T-cell (primary cell): ENCODE results near the gene HOXC10. TPM values are rescaled to one million over a fixed set of nuclear protein-coding genes. Genes with fewer than 3 reads are reported as not detected.

Source experiments
- ATAC-seq, 4 experiments: fragments of 200-7000 bp in 3 of 4; fragments of 150-1000 bp in 1 of 4; cut with Tn5 transposase; replicated peaks in 1 of 4; 1 replicate in 3 of 4; 2 replicates in 1 of 4; pipeline ENCODE4 v1.10.0; 2021; ENCODE audit warnings: moderate library complexity in 3 of 4, mild to moderate bottlenecking in 2 of 4, moderate number of reproducible peaks in 1 of 4
- CTCF ChIA-PET, 2 donors: fragments of 300-600 bp; sonication (Branson Sonifier 250); formaldehyde crosslinking; loops; one replicate each; lab custom pipeline; 2022; ENCODE audit warnings: antibody characterized with exemption in 2 of 2; lab: Charles Lee
- POLR2A ChIA-PET, 2 donors: fragments of 300-600 bp; sonication (Branson Sonifier 250); formaldehyde crosslinking; loops; one replicate each; lab custom pipeline; 2022; ENCODE audit warnings: antibody characterized with exemption in 2 of 2; lab: Charles Lee
- DNase-seq, 35 experiments: peaks; one replicate each; pipeline versions ENCODE4 v3.0.0 to v3.0.0-alpha.2; 2013 to 2023
- H3K27ac ChIP-seq: one replicate; pipeline ENCODE4 v1.5.1; 2013; ENCODE audit warnings: low read length
- H3K27me3 ChIP-seq, 2 experiments: replicated peaks in 1 of 2; 1 replicate in 1 of 2; 2 replicates in 1 of 2; pipeline versions ENCODE4 v1.6.1 to v1.7.0; 2013; ENCODE audit warnings: low read length in 1 of 2, mixed read lengths in 1 of 2; ENCODE audit not compliant: control insufficient read depth in 2 of 2, insufficient read depth in 2 of 2; ENCODE audit errors: extremely low read depth in 1 of 2
- H3K36me3 ChIP-seq, 2 donors: 1 replicate in 1 of 2; 2 replicates in 1 of 2; pipeline versions ENCODE4 v1.6.1 to v1.7.0; 2013; ENCODE audit warnings: low read length in 1 of 2; ENCODE audit not compliant: control insufficient read depth in 2 of 2, insufficient read depth in 1 of 2; ENCODE audit errors: extremely low read depth in 1 of 2
- H3K4me1 ChIP-seq, 2 experiments: 1 replicate in 1 of 2; 2 replicates in 1 of 2; pipeline versions ENCODE4 v1.6.1 to v1.7.0; 2013; ENCODE audit warnings: low read length in 2 of 2, mixed read lengths in 1 of 2; ENCODE audit not compliant: insufficient read depth in 2 of 2, control insufficient read depth in 1 of 2; ENCODE audit errors: extremely low read depth in 1 of 2
- H3K4me3 ChIP-seq, 2 donors: 1 replicate in 1 of 2; 2 replicates in 1 of 2; pipeline versions ENCODE4 v1.5.1 to v1.7.0; 2013; ENCODE audit warnings: mild to moderate bottlenecking in 2 of 2, low read length in 1 of 2, moderate library complexity in 1 of 2; ENCODE audit not compliant: control insufficient read depth in 1 of 2; ENCODE audit errors: extremely low read depth in 1 of 2
- H3K9me3 ChIP-seq: 2 replicates; pipeline ENCODE4 v1.7.0; 2013
- H3K27ac Mint-ChIP-seq, 2 donors: one replicate each; pipeline ENCODE4 v1.8.0; 2020 to 2021; ENCODE audit warnings: mild to moderate bottlenecking in 2 of 2, mixed read lengths in 2 of 2
- H3K27me3 Mint-ChIP-seq, 2 donors: one replicate each; pipeline ENCODE4 v1.8.0; 2021 to 2022; ENCODE audit warnings: mixed read lengths in 2 of 2
- H3K36me3 Mint-ChIP-seq: one replicate; pipeline ENCODE4 v1.8.0; 2021; ENCODE audit warnings: mixed read lengths
- H3K4me1 Mint-ChIP-seq, 3 donors: one replicate each; pipeline ENCODE4 v1.8.0; 2020 to 2022; ENCODE audit warnings: mixed read lengths in 3 of 3, mild to moderate bottlenecking in 1 of 3
- H3K4me3 Mint-ChIP-seq, 3 donors: one replicate each; pipeline ENCODE4 v1.8.0; 2020 to 2022; ENCODE audit warnings: mild to moderate bottlenecking in 3 of 3, mixed read lengths in 3 of 3, moderate library complexity in 3 of 3
- H3K9me3 Mint-ChIP-seq, 3 donors: one replicate each; pipeline ENCODE4 v1.8.0; 2020 to 2022; ENCODE audit warnings: mixed read lengths in 3 of 3
- WGBS: methylation state at CpG from one replicate; pipeline ENCODE4 v1.1.5; 2013; ENCODE audit warnings: missing lambda C conversion rate; ENCODE audit not compliant: insufficient coverage; 5-methylcytosine and 5-hydroxymethylcytosine counted together
- total RNA-seq, 35 experiments: library from RNA in 6 of 35; stranded (reverse) in 6 of 35; fragments of 120-200 nt in 1 of 35; gene quantifications; one replicate each; pipeline versions ENCODE4 v1.2.1 to v1.2.4 and lab custom pipeline; 2013 to 2026

Gene HOXC10
- total RNA-seq, 5 donors from 2014 or later (not counting 1 experiment from before 2014, with no cell fraction given), result 0.30 TPM; not detected in 4

GRCh38 chr12:54017027-54017788 is 32.3 kb downstream of the HOXC10 start:
- Mint-ChIP-seq H3K9me3 (no peaks in the 10 kb centered on the region), H3K4me1 (peaks cover 20 to 32% (median 27%) of the 10 kb centered on the region in 3 donors), H3K27ac (no peak overlapping the region), H3K27me3 (peaks cover 55 to 86% of the 10 kb centered on the region in 2 donors), H3K36me3 (no peaks in the 10 kb centered on the region), H3K4me3 (peak overlapping the region; percentile 75 to 79 (median 79))
- Histone ChIP-seq H3K4me3 (peak overlapping the region; percentile 42 to 60), H3K4me1 (peaks cover 5 to 43% of the 10 kb centered on the region in 2 experiments), H3K36me3 (no peaks in the 10 kb centered on the region), H3K27ac (no peak overlapping the region), H3K9me3 (no peaks in the 10 kb centered on the region), H3K27me3 (peaks cover 14 to 93% of the 10 kb centered on the region in 2 experiments)
- ATAC-seq (peak; percentile 25 to 46 (median 39)), DNase-seq (no peak)
- ChIA-PET CTCF (interaction anchor here (0.6 to 2.3 kb wide), 12 partner anchors 9 to 271 kb away, joined by 3 to 11 read pairs (median 4); partner anchors contain the start of gene SMUG1 (in 1 of the 2)), POLR2A (interaction anchor here in 1 of 2 donors (0.7 kb wide), 1 partner anchor 1102 kb away, joined by 3 read pairs; no protein-coding TSS in a partner anchor)
- 5% methylated on average over 21 of the region's 24 CpGs for WGBS

GRCh38 chr12:54017878-54018467 is 33.0 kb downstream of the HOXC10 start:
- ATAC-seq (peak; percentile 82 to 85 (median 84)), DNase-seq (peak; percentile 41 to 85 (median 68))
- Mint-ChIP-seq H3K27ac (no peak overlapping the region), H3K4me1 (peaks cover 20 to 32% (median 27%) of the 10 kb centered on the region in 3 donors), H3K9me3 (no peaks in the 10 kb centered on the region), H3K4me3 (peak overlapping the region; percentile 75 to 79 (median 79)), H3K36me3 (no peaks in the 10 kb centered on the region), H3K27me3 (peaks cover 55 to 86% of the 10 kb centered on the region in 2 donors)
- Histone ChIP-seq H3K9me3 (no peaks in the 10 kb centered on the region), H3K27me3 (peaks cover 17 to 93% of the 10 kb centered on the region in 2 experiments), H3K4me1 (peaks cover 5 to 43% of the 10 kb centered on the region in 2 experiments), H3K36me3 (no peaks in the 10 kb centered on the region), H3K27ac (peak overlapping the region; percentile 53), H3K4me3 (peak overlapping the region; percentile 42 to 60)
- ChIA-PET POLR2A (no interaction called here), CTCF (interaction anchor here (0.6 to 2.3 kb wide), 13 partner anchors 9 to 272 kb away, joined by 3 to 11 read pairs (median 4); partner anchors contain the start of gene SMUG1 (in 1 of the 2))
- 5% methylated on average over 12 of the region's 34 CpGs for WGBS

GRCh38 chr12:54018468-54018984 is 33.6 kb downstream of the HOXC10 start:
- ATAC-seq, result no peak
- Mint-ChIP-seq H3K27ac (no peak overlapping the region), H3K4me3 (peak overlapping the region in 1 of 3 donors; percentile 79), H3K27me3 (peaks cover 56 to 86% of the 10 kb centered on the region in 2 donors), H3K9me3 (no peaks in the 10 kb centered on the region), H3K4me1 (peaks cover 20 to 32% (median 27%) of the 10 kb centered on the region in 3 donors), H3K36me3 (no peaks in the 10 kb centered on the region)
- CTCF ChIA-PET, result interaction anchor here in 1 of 2 donors (1.0 kb wide), 1 partner anchor 183 kb away, joined by 4 read pairs; no protein-coding TSS in a partner anchor
- no peaks in the 10 kb centered on the region for H3K9me3 ChIP-seq
- WGBS, result 61% methylated on average over 17 of the region's 29 CpGs
- peak overlapping the region; percentile 53 for H3K27ac ChIP-seq
- H3K4me1 ChIP-seq, result peaks cover 5 to 43% of the 10 kb centered on the region in 2 experiments
- POLR2A ChIA-PET, result no interaction called here
- H3K4me3 ChIP-seq, result peak overlapping the region; percentile 42 to 60
- H3K27me3 ChIP-seq, result peaks cover 17 to 91% of the 10 kb centered on the region in 2 experiments
- no peak for DNase-seq
- no peaks in the 10 kb centered on the region for H3K36me3 ChIP-seq

DNA sequence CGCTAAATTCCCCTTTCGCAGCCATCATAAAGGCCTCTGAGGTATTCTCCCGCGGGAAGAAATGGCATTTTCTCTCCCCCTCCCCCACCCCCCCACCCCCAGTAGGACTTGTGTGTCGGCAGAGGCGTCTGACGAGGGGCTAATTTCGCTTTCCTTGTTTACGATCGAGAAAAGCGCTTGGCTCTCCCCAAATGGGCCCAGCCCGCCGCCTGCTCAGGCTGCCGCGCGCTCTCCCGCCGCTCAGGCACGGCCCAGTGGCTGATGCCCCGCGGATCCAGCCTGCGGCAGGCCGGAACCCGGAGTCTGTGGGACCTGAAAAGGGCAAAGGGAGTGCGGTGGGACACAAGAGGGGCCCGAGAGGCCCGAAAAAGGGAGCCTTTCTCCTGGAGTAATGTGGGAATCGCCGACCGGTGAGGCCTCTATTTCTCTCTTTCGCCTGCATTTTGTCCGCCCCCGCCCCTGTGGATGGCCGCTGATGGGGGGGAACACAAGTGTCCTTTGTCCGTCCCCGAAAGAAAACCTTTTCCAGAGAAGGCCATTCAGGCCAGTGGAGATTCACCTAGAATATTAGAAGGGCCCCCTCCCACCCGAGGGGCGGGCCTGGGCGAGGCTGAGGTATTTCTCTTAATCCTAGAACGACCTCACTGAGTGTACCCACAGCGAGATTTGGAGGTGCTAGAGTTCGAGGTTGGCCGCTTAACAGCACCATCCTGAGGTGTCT is 34.3 kb downstream of the HOXC10 start:
- Histone ChIP-seq H3K27ac (no peak overlapping the region), H3K27me3 (peaks cover 14 to 91% of the 10 kb centered on the region in 2 experiments), H3K4me3 (no peak overlapping the region), H3K9me3 (no peaks in the 10 kb centered on the region), H3K36me3 (no peaks in the 10 kb centered on the region), H3K4me1 (peaks cover 5 to 40% of the 10 kb centered on the region in 2 experiments)
- Mint-ChIP-seq H3K27me3 (peaks cover 57 to 85% of the 10 kb centered on the region in 2 donors), H3K36me3 (no peaks in the 10 kb centered on the region), H3K27ac (no peak overlapping the region), H3K9me3 (no peaks in the 10 kb centered on the region), H3K4me1 (peaks cover 19 to 32% (median 25%) of the 10 kb centered on the region in 3 donors), H3K4me3 (peak overlapping the region in 1 of 3 donors; percentile 5)
- ChIA-PET POLR2A (no interaction called here), CTCF (interaction anchor here in 1 of 2 donors (1.1 kb wide), 1 partner anchor 189 kb away, joined by 4 read pairs; no protein-coding TSS in a partner anchor)
- 61% methylated on average over 29 of the region's 43 CpGs for WGBS
- ATAC-seq (no peak), DNase-seq (no peak)

- H3K9me3 Mint-ChIP-seq, result no peaks in the 10 kb centered on the region
- Histone ChIP-seq H3K27ac (no peak overlapping the region), H3K9me3 (no peaks in the 10 kb centered on the region), H3K4me1 (peaks cover 5 to 32% of the 10 kb centered on the region in 2 experiments), H3K27me3 (peaks cover 16 to 91% of the 10 kb centered on the region in 2 experiments), H3K4me3 (no peak overlapping the region), H3K36me3 (no peaks in the 10 kb centered on the region)
- H3K4me1 Mint-ChIP-seq, result peaks cover 12 to 27% (median 18%) of the 10 kb centered on the region in 3 donors
- H3K36me3 Mint-ChIP-seq, result no peaks in the 10 kb centered on the region
- peak overlapping the region in 1 of 3 donors; percentile 5 for H3K4me3 Mint-ChIP-seq
- no peak for ATAC-seq
- H3K27me3 Mint-ChIP-seq, result peaks cover 58 to 82% of the 10 kb centered on the region in 2 donors
- WGBS, result 47% methylated on average over 3 of the region's 10 CpGs
- ChIA-PET POLR2A (no interaction called here), CTCF (interaction anchor here in 1 of 2 donors (1.1 kb wide), 1 partner anchor 188 kb away, joined by 4 read pairs; no protein-coding TSS in a partner anchor)
- no peak overlapping the region for H3K27ac Mint-ChIP-seq
- no peak for DNase-seq
Measured at GRCh38 chr12:54019924-54020590, 35.1 kb downstream of the HOXC10 start.
